Measurements from ENCODE around the gene IFIT1. TPM values are rescaled to one million over a fixed set of nuclear protein-coding genes. Genes with fewer than 3 reads are reported as not detected.
"Not testable (repeated sequence)": the region's sequence is repeated elsewhere in the genome, so short reads cannot be mapped to it uniquely, and the experiment has no call there.

The IFIT1 gene
- total RNA-seq, 4 donors from 2014 or later = 13.5 to 27.4 (median 19.7) TPM

- peak overlapping the region in 1 of 2 donors; percentile 66 for H3K27ac ChIP-seq
- DNase-seq = no peak
- no peak overlapping the region for H3K4me3 ChIP-seq
- peaks cover 0 to 13% of the 10 kb centered on the region in 2 donors for H3K4me1 ChIP-seq
- H3K9me3 ChIP-seq = no peaks in the 10 kb centered on the region
- TF ChIP-seq CTCF (IDR thresholded peaks at IDR 0.05) (no peak), POLR2A (IDR thresholded peaks at IDR 0.05) (peak in 1 of 2 donors; percentile 16)
- no peaks in the 10 kb centered on the region for H3K36me3 ChIP-seq
- H3K27me3 ChIP-seq = no peaks in the 10 kb centered on the region
- intact Hi-C loops (cut with DNase I; ENCODE audit: low total_unique reads) = no loop called here
Observed at GRCh38 chr10:89346405-89347254, 45.8 kb upstream of the IFIT1 start.

- TF ChIP-seq POLR2A (IDR thresholded peaks at IDR 0.05) (no peak), CTCF (IDR thresholded peaks at IDR 0.05) (no peak)
- peak overlapping the region; percentile 47 to 66 for H3K27ac ChIP-seq
- H3K9me3 ChIP-seq = no peaks in the 10 kb centered on the region
- H3K4me3 ChIP-seq = no peak overlapping the region
- no peaks in the 10 kb centered on the region for H3K27me3 ChIP-seq
- no peaks in the 10 kb centered on the region for H3K36me3 ChIP-seq
- peaks cover 0 to 21% of the 10 kb centered on the region in 2 donors for H3K4me1 ChIP-seq
- no peak for DNase-seq
- intact Hi-C loops (cut with DNase I; ENCODE audit: low total_unique reads) = no loop called here
Observed at GRCh38 chr10:89347701-89348457, 44.5 kb upstream of the IFIT1 start.

- Histone ChIP-seq H3K36me3 (no peaks in the 10 kb centered on the region), H3K4me1 (peaks cover 0 to 21% of the 10 kb centered on the region in 2 donors), H3K27ac (peak overlapping the region in 1 of 2 donors; percentile 66), H3K4me3 (no peak overlapping the region), H3K27me3 (no peaks in the 10 kb centered on the region), H3K9me3 (no peaks in the 10 kb centered on the region)
- TF ChIP-seq CTCF (IDR thresholded peaks at IDR 0.05) = no peak
- no peak for TF ChIP-seq POLR2A (IDR thresholded peaks at IDR 0.05)
- intact Hi-C loops (cut with DNase I; ENCODE audit: low total_unique reads) = no loop called here
- DNase-seq = no peak
Observed at GRCh38 chr10:89348481-89348880, 43.9 kb upstream of the IFIT1 start.

- Histone ChIP-seq H3K9me3 (no peaks in the 10 kb centered on the region), H3K27ac (peak overlapping the region; percentile 12 to 66), H3K36me3 (no peaks in the 10 kb centered on the region), H3K27me3 (no peaks in the 10 kb centered on the region), H3K4me1 (peaks cover 0 to 21% of the 10 kb centered on the region in 2 donors), H3K4me3 (no peak overlapping the region)
- no peak for TF ChIP-seq CTCF (IDR thresholded peaks at IDR 0.05)
- no peak for TF ChIP-seq POLR2A (IDR thresholded peaks at IDR 0.05)
- no peak for DNase-seq
- intact Hi-C loops (cut with DNase I; ENCODE audit: low total_unique reads) = no loop called here
Observed at GRCh38 chr10:89348975-89349374, 43.4 kb upstream of the IFIT1 start.

- H3K4me3 ChIP-seq; intact Hi-C loops (cut with DNase I; ENCODE audit: low total_unique reads); H3K9me3 ChIP-seq; H3K27me3 ChIP-seq; H3K36me3 ChIP-seq: not testable (repeated sequence)
- peaks cover 0 to 21% of the 10 kb centered on the region in 2 donors for H3K4me1 ChIP-seq
- H3K27ac ChIP-seq = peak overlapping the region; percentile 83 to 85
- peak in 1 of 2 donors; percentile 40 for DNase-seq
Observed at GRCh38 chr10:89350631-89351315, 41.6 kb upstream of the IFIT1 start.

All from uterus (tissue), 4 donors.